Osteocyte (in vitro differentiated cells): ENCODE results near the gene ACE. TPM values are rescaled to one million over a fixed set of nuclear protein-coding genes. Genes with fewer than 3 reads are reported as not detected.
A peak's percentile ranks its signal among the peaks of the same experiment; 100 is the strongest.

ENCODE experiments used
- DNase-seq: peaks from one replicate; pipeline ENCODE4 v3.0.0; 2021; ENCODE audit warnings: mixed read lengths; ENCODE audit not compliant: unreplicated experiment; ENCODE audit errors: extremely low spot score
- H3K27ac Mint-ChIP-seq: one replicate; pipeline ENCODE4 v1.8.0; 2021; ENCODE audit warnings: mild to moderate bottlenecking, mixed read lengths; ENCODE audit not compliant: unreplicated experiment
- H3K27me3 Mint-ChIP-seq: one replicate; pipeline ENCODE4 v1.8.0; 2021; ENCODE audit warnings: mixed read lengths; ENCODE audit not compliant: unreplicated experiment
- H3K36me3 Mint-ChIP-seq: one replicate; pipeline ENCODE4 v1.8.0; 2021; ENCODE audit warnings: mixed read lengths; ENCODE audit not compliant: unreplicated experiment
- H3K4me1 Mint-ChIP-seq: one replicate; pipeline ENCODE4 v1.8.0; 2021; ENCODE audit warnings: mixed read lengths; ENCODE audit not compliant: unreplicated experiment
- H3K4me3 Mint-ChIP-seq: one replicate; pipeline ENCODE4 v1.8.0; 2021; ENCODE audit warnings: mild to moderate bottlenecking, moderate library complexity, mixed read lengths; ENCODE audit not compliant: unreplicated experiment
- H3K9me3 Mint-ChIP-seq: one replicate; pipeline ENCODE4 v1.8.0; 2021; ENCODE audit warnings: mixed read lengths; ENCODE audit not compliant: unreplicated experiment
- long read RNA-seq: library from polyadenylated mRNA; unstranded; transcript quantifications from one replicate; pipeline ENCODE4 v2.0.0, GENCODE V29; 2021
- total RNA-seq: library from RNA; stranded (reverse); gene quantifications from 2 replicates; pipeline ENCODE4 v1.2.1, GENCODE V29; 2021
- TF ChIP-seq, protein P1 (sequence below): fragments of 200-600 bp; sonication (generic); IDR thresholded peaks from 2 replicates; pipeline ENCODE4 v1.5.0; 2021; ENCODE audit warnings: antibody characterized with exemption, mild to moderate bottlenecking, moderate library complexity

Gene ACE
- total RNA-seq: 0.91 and 1.1 TPM in 2 replicates
- long read RNA-seq: 0 reads

DNA sequence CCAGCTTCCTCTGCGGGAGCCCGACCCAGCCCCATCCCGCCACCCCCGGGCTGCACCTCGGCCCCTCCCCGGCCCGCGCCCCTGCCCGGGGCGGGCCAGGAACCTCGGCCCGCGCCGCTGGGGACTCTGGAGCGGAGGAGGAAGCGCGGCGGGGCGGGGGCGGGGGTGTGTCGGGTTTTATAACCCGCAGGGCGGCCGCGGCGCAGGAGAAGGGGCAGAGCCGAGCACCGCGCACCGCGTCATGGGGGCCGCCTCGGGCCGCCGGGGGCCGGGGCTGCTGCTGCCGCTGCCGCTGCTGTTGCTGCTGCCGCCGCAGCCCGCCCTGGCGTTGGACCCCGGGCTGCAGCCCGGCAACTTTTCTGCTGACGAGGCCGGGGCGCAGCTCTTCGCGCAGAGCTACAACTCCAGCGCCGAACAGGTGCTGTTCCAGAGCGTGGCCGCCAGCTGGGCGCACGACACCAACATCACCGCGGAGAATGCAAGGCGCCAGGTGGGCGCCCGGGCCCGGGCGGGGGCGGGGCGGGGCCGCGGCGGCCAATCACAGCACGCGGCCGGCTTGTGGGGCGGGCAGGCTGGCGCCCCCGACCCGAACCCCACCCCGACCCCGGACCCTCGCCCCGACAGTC lies at the start of gene ACE:
Gene ACE (plus strand): TSS at position 208 of the 626 bp plus-strand sequence. CDS start 34 bp downstream, at position 242.
- peak within 1 kb of the TSS; percentile 79 for H3K4me3 Mint-ChIP-seq
- TF ChIP-seq, protein P1, sequence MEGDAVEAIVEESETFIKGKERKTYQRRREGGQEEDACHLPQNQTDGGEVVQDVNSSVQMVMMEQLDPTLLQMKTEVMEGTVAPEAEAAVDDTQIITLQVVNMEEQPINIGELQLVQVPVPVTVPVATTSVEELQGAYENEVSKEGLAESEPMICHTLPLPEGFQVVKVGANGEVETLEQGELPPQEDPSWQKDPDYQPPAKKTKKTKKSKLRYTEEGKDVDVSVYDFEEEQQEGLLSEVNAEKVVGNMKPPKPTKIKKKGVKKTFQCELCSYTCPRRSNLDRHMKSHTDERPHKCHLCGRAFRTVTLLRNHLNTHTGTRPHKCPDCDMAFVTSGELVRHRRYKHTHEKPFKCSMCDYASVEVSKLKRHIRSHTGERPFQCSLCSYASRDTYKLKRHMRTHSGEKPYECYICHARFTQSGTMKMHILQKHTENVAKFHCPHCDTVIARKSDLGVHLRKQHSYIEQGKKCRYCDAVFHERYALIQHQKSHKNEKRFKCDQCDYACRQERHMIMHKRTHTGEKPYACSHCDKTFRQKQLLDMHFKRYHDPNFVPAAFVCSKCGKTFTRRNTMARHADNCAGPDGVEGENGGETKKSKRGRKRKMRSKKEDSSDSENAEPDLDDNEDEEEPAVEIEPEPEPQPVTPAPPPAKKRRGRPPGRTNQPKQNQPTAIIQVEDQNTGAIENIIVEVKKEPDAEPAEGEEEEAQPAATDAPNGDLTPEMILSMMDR: no peak
- H3K27me3 Mint-ChIP-seq: peaks cover 20% of the 10 kb centered on the region
- H3K36me3 Mint-ChIP-seq: no peaks in the 10 kb centered on the region
- no peak within 1 kb of the TSS for H3K27ac Mint-ChIP-seq
- DNase-seq: no peak
- peaks cover 13% of the 10 kb centered on the region for H3K4me1 Mint-ChIP-seq
- no peaks in the 10 kb centered on the region for H3K9me3 Mint-ChIP-seq

DNA sequence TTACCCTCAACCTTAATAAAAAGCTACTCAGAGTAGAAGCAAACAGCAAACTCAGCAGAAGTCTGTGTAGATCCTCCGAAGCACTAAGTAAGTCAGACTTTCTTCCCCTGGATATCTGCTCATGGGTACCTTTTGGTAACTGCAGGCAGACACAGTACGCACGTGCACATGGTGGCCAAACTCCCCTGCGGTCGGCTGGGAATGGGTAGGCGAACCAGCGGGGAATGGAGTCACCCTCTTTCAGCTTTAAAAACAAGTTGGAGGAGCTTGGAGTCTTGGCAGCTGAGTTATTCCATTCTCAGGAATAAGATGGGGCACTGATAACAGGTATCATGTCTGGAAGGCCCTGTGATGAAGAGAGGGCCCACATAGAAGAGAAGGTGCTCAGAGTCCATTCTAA lies 47.1 kb upstream of the ACE start:
- Mint-ChIP-seq H3K27ac (no peak overlapping the region), H3K4me1 (peaks cover 22% of the 10 kb centered on the region), H3K9me3 (no peaks in the 10 kb centered on the region), H3K27me3 (no peaks in the 10 kb centered on the region), H3K36me3 (no peaks in the 10 kb centered on the region), H3K4me3 (no peak overlapping the region)
- no peak for DNase-seq
- TF ChIP-seq, protein P1: no peak

DNA sequence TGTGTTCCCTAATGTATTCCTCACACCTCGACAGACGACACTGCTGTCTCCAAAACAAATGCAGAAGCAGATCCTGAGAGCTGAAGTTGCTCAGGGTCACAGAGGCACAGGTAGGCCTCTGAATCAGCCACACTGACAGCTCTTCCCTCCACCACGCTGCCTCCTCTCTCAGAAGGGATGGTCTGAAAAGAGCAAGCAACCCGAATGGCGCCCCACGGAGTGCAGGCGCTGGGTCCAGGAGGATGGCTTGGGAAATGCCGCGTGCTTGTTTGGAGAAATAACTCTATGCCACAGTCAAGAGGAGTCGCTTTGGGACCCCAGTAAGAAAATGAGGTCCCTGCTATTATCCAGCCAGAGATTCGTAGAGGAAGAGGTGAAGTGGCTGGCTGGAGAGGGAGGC lies 46.6 kb upstream of the ACE start:
- no peak for DNase-seq

DNA sequence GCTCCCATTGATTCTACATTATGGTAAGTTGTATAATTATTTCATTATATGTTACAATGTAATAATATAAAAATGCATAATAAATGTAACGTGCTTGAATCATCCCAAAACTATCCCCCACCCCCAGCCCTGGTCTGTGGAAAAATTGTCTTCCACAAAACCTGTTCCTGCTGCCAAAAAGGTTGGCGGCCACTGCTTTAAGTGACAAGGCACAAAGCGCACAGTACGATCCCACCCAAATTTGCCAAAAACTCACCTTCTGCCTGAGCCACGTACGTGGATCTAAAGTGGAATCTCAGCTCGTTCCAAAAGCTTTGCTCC lies 45.3 kb upstream of the ACE start:
- no peak for DNase-seq
- H3K9me3 Mint-ChIP-seq: no peaks in the 10 kb centered on the region
- H3K27ac Mint-ChIP-seq: no peak overlapping the region
- no peak overlapping the region for H3K4me3 Mint-ChIP-seq
- TF ChIP-seq, protein P1: no peak
- peaks cover 21% of the 10 kb centered on the region for H3K4me1 Mint-ChIP-seq
- no peaks in the 10 kb centered on the region for H3K36me3 Mint-ChIP-seq
- H3K27me3 Mint-ChIP-seq: no peaks in the 10 kb centered on the region

More for the DNA sequence above, 46.6 kb upstream of the ACE start:
- Mint-ChIP-seq H3K4me1 (peaks cover 24% of the 10 kb centered on the region), H3K36me3 (no peaks in the 10 kb centered on the region), H3K9me3 (no peaks in the 10 kb centered on the region), H3K4me3 (no peak overlapping the region), H3K27me3 (no peaks in the 10 kb centered on the region), H3K27ac (no peak overlapping the region)
- TF ChIP-seq, protein P1: no peak

DNA sequence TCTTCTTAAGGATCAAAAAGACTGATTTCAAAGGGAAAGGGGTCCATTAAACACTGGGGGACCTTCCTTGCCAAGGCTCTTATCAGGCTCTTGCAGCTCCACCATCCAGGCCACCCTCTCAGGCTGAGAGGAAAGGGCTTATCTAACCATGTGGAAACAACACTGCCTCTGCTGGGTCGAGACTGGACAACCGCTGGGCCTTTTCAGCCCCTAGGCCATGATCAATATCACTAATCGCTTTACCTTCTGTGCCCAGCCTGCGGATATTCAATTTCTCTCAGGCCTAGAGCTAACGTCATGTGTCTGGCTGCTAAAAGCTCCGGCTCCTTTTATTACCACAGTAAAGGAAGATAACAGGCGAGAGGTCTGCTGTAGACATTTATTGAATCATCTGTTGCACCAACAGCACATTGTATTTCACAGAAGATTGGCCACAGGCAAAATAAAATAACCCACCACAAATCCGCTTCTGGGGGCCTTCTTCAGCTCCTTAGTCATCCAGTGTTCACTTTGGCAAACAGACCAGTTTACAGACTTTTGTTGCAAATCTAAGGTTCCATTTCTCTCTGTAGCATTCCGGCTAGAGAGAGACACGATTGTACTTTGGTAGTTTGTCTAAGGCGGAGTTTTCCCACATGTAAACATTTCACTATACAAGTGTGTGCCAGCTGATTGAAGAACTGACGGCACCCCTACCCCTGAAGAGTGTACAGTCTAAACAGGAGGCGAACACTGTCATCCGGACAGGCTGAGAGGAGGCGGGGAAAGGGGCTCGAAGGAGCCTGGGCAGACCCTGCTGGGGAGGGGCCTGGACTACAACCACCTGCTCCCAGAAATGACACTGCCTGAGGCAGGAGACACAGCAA lies 44.7 kb upstream of the ACE start:
- no peak for DNase-seq
- no peaks in the 10 kb centered on the region for H3K27me3 Mint-ChIP-seq
- peaks cover 21% of the 10 kb centered on the region for H3K4me1 Mint-ChIP-seq
- H3K9me3 Mint-ChIP-seq: no peaks in the 10 kb centered on the region
- TF ChIP-seq, protein P1: no peak
- H3K27ac Mint-ChIP-seq: peak overlapping the region; percentile 81
- no peak overlapping the region for H3K4me3 Mint-ChIP-seq
- no peaks in the 10 kb centered on the region for H3K36me3 Mint-ChIP-seq
